ENCODE measurements around the gene NLRP1.

NLRP1 gene

GRCh38 chr17:5516060-5516792, 68.1 kb downstream of the NLRP1 start:
- DNase-seq (ENCODE audit: low spot score): no peak

- no peak for DNase-seq (ENCODE audit: low spot score)
Observed at GRCh38 chr17:5514976-5515375, 69.3 kb downstream of the NLRP1 start.

DNA sequence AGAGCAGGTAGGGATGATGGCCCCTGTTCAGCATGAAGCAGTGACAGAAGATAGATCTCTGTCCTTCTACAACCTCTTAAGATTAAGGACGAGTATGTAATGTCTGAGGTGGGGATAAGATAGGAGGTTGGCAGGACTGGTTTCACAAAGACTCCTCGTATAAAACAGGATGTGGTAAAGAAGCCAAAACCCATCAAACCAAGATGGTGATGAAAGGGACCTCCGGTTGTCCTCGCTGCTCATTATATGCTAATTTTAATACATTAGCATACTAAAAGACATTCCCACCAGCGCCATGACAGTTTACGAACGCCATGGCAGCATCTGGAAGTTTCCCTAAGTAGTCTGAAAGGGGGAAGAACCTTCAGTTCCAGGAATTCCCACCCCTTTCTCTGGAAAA, 70.7 kb downstream of the NLRP1 start:
- DNase-seq (ENCODE audit: low spot score): peak; percentile 25

GRCh38 chr17:5511401-5512225, 72.7 kb downstream of the NLRP1 start:
- DNase-seq (ENCODE audit: low spot score): no peak

DNA sequence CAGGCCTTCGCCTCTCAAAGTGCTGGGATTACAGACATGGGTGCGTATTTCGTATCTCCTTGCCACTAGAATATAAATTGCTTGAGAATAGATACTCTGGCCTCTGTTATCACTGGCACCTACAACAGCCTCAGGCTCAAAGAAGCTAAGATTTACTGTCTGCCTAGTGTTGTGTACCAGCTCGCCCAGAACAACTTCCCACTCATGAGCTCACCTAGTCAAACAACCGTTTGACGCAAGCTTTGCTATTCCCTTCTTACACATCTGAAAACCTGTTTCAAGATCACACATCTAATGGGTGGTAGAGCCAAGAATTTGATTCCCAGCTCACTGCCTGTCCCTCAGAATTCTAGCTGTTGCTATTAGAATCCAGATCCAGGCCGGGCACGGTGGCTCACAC, 73.5 kb downstream of the NLRP1 start:
- DNase-seq (ENCODE audit: low spot score): no peak

DNA sequence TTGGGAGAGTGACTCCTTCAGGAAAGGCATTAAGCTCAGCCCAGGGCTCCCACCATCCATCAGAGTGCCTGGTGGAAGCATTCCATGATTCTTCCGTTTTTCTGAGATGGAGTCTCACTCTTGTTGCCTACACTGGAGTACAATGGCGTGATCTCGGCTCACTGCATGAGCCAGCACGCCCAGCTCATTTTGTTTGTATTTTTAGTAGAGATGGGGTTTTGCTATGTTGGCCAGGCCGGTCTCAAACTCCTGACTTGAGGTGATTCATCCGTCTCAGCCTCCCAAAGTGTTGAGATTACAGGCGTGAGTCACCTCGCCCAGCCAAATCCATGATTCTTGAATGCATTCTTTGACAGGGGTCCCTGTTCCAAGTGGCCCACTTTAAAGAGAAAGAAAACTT, 74.8 kb downstream of the NLRP1 start:
- DNase-seq (ENCODE audit: low spot score): no peak

- no peak for DNase-seq (ENCODE audit: low spot score)
Observed at GRCh38 chr17:5508810-5509209, 75.5 kb downstream of the NLRP1 start.

GRCh38 chr17:5506307-5506706, 78.0 kb downstream of the NLRP1 start:
- no peak for DNase-seq (ENCODE audit: low spot score)

DNA sequence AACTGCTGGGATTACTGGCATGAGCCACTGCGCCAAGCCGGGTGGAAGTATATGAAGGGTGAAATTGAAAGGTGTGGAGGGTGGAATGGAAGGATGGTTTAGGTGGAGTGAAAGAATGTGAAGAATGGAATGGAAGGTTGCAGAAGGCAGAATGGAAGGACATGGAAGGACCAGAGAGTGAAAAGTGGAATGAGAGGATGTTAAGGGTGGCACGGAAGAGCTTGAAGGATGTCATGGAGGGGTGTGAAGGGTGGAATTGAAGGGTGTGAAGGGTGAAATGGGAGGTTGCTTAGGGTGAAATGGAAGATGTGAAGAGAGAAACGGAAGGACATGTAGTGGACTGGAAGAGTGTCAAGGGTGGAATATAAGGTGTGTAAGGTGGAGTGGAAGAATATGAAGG, 81.8 kb downstream of the NLRP1 start:
- DNase-seq (ENCODE audit: low spot score): no peak

DNA sequence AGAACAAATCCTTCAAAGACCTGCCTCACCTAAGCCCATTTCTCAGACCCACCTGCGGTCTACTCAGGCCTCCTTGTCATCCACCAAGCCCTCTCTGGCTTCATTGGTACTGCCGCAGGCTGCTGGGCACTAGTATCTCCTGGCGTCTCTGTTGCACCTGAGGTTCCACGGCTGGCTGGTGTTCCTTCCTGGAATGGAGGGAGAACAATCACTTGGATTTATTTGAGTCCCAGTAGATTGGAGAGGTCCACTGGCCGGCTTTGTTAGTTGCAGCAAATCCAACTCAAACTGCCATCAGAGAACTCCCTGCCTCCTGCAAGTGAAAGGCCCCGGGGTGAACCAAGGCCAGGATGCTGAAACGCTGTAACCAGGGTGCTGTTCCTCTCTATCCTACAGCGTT, 82.6 kb downstream of the NLRP1 start:
- DNase-seq (ENCODE audit: low spot score): no peak

GRCh38 chr17:5500589-5501391, 83.5 kb downstream of the NLRP1 start:
- peak; percentile 83 for DNase-seq (ENCODE audit: low spot score)

DNA sequence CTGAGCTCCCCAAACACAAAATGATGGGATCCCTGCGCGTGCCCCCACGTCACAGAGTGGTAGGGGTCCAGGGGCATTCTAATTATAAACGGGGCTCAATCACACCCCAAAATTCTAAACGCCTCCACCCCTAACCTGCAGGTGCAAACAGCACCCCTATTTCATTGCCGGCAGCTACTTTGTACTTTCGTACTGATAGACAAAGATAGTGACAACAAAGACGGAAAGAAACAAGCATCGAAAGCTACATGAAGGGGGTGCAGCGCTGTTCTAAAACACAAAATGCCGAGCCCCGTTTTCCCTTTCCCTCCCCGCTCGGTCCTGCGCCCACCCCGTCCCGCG, 84.1 kb downstream of the NLRP1 start:
- DNase-seq (ENCODE audit: low spot score): no peak

DNA sequence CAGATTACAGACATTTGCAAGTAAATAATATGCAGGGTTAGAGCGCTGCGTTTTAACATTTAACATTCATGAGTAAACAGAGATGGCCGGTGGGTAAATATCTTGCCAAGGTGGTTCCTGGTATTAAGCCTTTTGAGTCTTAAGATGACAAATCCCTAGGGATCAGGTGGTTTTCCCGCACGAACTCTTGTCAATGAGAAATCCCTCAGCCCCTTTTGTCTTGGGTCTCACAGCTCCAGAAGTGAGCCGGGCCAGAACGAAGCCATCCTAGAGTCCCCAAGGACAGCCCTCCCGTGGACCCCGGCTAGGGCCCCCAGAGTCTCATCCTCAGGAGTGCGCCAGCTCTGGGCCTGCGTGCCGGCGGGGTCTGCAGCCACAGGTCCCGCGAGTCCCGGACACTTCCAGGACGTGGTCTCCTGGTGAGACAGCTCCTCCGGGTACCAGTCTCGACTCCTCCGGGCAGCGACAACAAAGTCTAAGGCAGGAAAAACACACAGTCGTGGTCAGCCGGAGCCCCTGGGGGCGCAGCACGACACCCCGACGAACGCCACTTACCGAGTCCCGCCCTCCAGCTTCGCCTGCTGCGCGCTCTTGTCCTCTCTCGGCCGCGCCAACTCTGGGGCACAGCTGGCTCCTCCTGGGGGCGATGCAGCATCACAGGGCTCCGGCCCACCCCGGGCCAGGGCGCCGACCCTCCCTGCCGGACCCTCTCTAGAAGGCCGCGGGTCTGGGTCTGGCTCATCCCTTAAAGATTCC, 84.7 kb downstream of the NLRP1 start:
- DNase-seq (ENCODE audit: low spot score): no peak

GRCh38 chr17:5492970-5493369, 91.3 kb downstream of the NLRP1 start:
- DNase-seq (ENCODE audit: low spot score): no peak

DNA sequence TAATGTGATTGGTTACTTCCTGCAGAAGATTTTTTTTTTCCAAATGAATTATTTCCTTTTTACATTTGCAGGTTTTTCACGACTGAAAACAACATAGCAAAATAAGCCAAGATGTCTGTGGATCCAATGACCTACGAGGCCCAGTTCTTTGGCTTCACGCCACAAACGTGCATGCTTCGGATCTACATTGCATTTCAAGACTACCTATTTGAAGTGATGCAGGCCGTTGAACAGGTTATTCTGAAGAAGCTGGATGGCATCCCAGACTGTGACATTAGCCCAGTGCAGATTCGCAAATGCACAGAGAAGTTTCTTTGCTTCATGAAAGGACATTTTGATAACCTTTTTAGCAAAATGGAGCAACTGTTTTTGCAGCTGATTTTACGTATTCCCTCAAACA, 95.6 kb downstream of the NLRP1 start:
- no peak for DNase-seq (ENCODE audit: low spot score)

GRCh38 chr17:5486206-5487124, 97.8 kb downstream of the NLRP1 start, which contains the start of gene MIS12:
Gene MIS12 (plus strand): TSS chr17:5486566. CDS start chr17:5488863, 2,297 bp downstream.
- peak; percentile 98 for DNase-seq (ENCODE audit: low spot score)

GRCh38 chr17:5485270-5486205, 98.8 kb downstream of the NLRP1 start, which contains the start of gene DERL2:
Gene DERL2 (minus strand): TSS chr17:5486178. CDS start chr17:5486161, 17 bp downstream.
- DNase-seq (ENCODE audit: low spot score): no peak

- no peak for DNase-seq (ENCODE audit: low spot score)
Observed at GRCh38 chr17:5481451-5481850, 102.9 kb downstream of the NLRP1 start.

GRCh38 chr17:5480962-5481361, 103.3 kb downstream of the NLRP1 start:
- DNase-seq (ENCODE audit: low spot score): no peak

GRCh38 chr17:5478992-5479391, 105.3 kb downstream of the NLRP1 start:
- DNase-seq (ENCODE audit: low spot score): no peak
